ENCODE measurements around the gene CD99.
"Not testable (repeated sequence)": the region's sequence is repeated elsewhere in the genome, so short reads cannot be mapped to it uniquely, and the experiment has no call there.

The CD99 gene

DNA sequence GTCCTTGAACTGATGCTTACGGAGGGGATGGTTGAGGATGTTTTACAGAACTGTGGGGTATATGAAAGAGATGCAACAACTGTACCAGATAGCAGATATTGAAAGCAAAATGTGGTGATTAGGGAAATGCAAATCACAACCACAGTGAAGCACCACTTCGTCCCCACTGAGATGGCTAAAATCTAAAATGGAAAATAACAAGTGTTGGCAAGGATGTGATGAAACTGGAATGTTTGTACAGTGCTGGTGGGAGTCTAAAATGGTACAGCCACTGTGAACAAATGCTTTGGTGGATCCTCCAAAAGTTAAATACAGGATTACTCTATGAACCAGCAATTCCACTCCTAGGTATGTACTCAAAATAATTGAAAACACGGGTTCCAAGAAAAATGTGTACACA is 83.7 kb downstream of the CD99 start:
- DNase-seq: no peak

- not testable (repeated sequence) for DNase-seq
These were observed 89.6 kb downstream of the CD99 start for GRCh38 chrX:2780472-2781225.

GRCh38 chrX:2781226-2781571 is 90.1 kb downstream of the CD99 start:
- no peak for DNase-seq

DNA sequence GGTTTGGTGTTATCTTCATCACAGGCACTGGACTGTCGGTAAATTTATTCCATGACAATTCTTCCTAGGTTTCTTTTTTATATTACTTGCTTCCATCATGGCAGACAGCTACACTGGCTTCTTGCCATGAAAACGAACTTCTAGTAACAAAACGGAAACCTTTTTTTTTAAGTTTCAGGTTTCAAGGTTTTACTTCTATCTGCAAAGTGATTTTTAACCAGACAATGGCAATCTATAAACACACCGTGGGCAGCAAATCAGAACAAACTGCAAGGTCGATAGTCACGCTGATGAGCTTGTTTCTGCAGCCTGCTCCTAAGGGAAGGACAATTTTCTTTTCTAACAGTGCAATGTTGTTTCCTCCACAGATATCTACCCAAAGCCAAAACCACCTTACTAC is 90.6 kb downstream of the CD99 start:
- DNase-seq: no peak

GRCh38 chrX:2782171-2782570 is 91.1 kb downstream of the CD99 start:
- DNase-seq: no peak

DNA sequence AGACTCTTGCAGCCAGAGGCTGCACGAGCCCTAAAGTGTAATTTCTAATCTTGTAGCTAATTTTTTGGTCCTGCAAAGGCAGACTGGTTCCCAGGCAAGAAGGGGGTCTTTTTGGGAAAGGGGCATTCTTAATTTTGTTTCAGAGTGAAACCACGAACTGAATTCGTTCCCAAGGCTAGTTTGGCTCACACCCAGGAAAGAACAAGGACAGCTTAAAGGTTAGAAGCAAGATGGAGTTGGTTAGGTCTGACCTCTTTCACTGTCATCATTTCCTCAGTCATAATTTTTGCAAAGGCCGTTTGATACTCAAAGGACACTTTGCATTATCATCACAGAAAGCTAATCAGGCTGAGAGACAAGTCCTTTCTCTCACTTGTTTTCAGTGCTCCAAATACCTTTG is 91.7 kb downstream of the CD99 start:
- no peak for DNase-seq

DNA sequence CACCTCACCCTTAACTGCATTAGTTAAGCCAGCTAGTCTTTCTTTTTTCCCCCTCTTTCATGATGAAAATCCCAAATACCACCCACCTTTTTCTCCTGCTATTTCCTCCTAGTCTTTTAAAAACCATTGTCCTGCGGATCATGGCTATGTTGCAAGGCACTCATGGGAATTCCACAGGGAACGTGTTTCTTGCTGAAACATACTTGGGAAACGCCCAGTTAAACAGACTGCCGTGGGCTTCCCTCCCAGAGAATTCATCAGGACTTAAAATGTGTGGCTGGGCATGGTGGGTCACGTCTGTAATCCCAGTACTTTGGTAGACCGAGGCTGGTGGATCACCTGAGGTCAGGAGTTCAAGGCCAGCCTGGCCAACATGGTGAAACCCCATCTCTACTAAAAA is 92.9 kb downstream of the CD99 start:
- DNase-seq: no peak

DNA sequence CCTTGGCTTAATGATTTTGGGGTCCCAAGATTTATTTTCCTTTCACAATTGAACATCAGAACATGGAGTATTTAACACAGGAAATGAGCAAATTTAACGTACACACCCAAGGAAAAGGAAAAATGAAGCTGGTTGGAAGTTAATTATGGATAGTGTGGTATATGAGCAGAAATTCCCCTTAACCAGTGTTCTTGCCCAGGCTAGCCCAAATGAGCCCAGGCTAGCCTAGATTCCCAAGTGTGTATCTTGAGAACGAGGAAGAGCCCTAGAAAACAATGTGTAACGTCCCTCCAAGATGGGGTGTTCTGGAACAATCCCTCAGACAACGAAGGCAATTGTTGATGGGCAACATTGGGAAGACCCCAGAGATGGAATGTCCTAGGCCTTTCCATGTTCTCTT is 94.4 kb downstream of the CD99 start:
- DNase-seq: no peak

GRCh38 chrX:2788980-2789379 is 97.9 kb downstream of the CD99 start:
- DNase-seq: no peak

DNA sequence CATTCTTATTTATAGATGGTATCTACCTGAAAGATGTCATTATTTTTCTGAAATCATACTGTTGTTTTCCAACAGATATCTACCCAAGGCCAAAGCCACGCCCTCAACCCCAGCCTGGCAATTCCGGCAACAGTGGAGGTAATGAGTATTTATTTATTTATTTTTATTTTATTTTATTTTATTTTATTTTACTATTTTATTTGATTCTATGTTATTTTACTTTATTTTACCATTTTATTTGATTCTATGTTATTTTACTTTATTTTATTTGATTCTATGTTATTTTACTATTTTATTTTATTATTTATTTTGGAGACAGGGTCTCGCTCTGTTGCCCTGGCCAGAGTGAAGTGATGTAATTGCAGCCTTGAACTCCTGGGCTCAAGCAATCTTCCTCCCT is 98.5 kb downstream of the CD99 start:
- DNase-seq: no peak
